Measurements from ENCODE around the gene ERGIC1.
"Not testable (repeated sequence)": the region's sequence is repeated elsewhere in the genome, so short reads cannot be mapped to it uniquely, and the experiment has no call there.

ERGIC1 gene

GRCh38 chr5:172849606-172850453, 15.8 kb downstream of the ERGIC1 start:
- DNase-seq: no peak

- DNase-seq: no peak
Measured at GRCh38 chr5:172850454-172850797, 16.4 kb downstream of the ERGIC1 start.

- DNase-seq: not testable (repeated sequence)
Measured at GRCh38 chr5:172851254-172851653, 17.2 kb downstream of the ERGIC1 start.

GRCh38 chr5:172852490-172853354, 18.7 kb downstream of the ERGIC1 start:
- DNase-seq: no peak

- DNase-seq: no peak
Measured at GRCh38 chr5:172853355-172853975, 19.4 kb downstream of the ERGIC1 start.

GRCh38 chr5:172854451-172854871, 20.4 kb downstream of the ERGIC1 start:
- no peak for DNase-seq

GRCh38 chr5:172854971-172855370, 20.9 kb downstream of the ERGIC1 start:
- no peak for DNase-seq

- DNase-seq: no peak
Measured at GRCh38 chr5:172855597-172856292, 21.7 kb downstream of the ERGIC1 start.

- no peak for DNase-seq
Measured at GRCh38 chr5:172856336-172856735, 22.3 kb downstream of the ERGIC1 start.

GRCh38 chr5:172857982-172858381, 23.9 kb downstream of the ERGIC1 start:
- DNase-seq: no peak

- no peak for DNase-seq
Measured at GRCh38 chr5:172858511-172858989, 24.5 kb downstream of the ERGIC1 start.

GRCh38 chr5:172858990-172859811, 25.1 kb downstream of the ERGIC1 start:
- DNase-seq: no peak

- no peak for DNase-seq
Measured at GRCh38 chr5:172859966-172860365, 25.9 kb downstream of the ERGIC1 start.

- no peak for DNase-seq
Measured at GRCh38 chr5:172860520-172861443, 26.7 kb downstream of the ERGIC1 start.

GRCh38 chr5:172861461-172861860, 27.4 kb downstream of the ERGIC1 start:
- no peak for DNase-seq

GRCh38 chr5:172862165-172862801, 28.2 kb downstream of the ERGIC1 start:
- no peak for DNase-seq

GRCh38 chr5:172864171-172864570, 30.1 kb downstream of the ERGIC1 start:
- not testable (repeated sequence) for DNase-seq

- no peak for DNase-seq
Measured at GRCh38 chr5:172864747-172865146, 30.7 kb downstream of the ERGIC1 start.

GRCh38 chr5:172866378-172866777, 32.3 kb downstream of the ERGIC1 start:
- no peak for DNase-seq

Measured in central memory CD4-positive, alpha-beta T cell (primary cell).